Cardiac ventricle fibroblast (primary cell): ENCODE results near the gene NIPAL3. TPM values are rescaled to one million over a fixed set of nuclear protein-coding genes. Genes with fewer than 3 reads are reported as not detected.

Experiments used
- total RNA-seq: library from RNA; depleted of rRNA; stranded (reverse); fragments of >200 nt; gene quantifications from 2 replicates; pipeline ENCODE4 v1.2.3, GENCODE V29; 2015

The NIPAL3 gene
- total RNA-seq, result 12.5 and 18.8 TPM in 2 replicates

DNA sequence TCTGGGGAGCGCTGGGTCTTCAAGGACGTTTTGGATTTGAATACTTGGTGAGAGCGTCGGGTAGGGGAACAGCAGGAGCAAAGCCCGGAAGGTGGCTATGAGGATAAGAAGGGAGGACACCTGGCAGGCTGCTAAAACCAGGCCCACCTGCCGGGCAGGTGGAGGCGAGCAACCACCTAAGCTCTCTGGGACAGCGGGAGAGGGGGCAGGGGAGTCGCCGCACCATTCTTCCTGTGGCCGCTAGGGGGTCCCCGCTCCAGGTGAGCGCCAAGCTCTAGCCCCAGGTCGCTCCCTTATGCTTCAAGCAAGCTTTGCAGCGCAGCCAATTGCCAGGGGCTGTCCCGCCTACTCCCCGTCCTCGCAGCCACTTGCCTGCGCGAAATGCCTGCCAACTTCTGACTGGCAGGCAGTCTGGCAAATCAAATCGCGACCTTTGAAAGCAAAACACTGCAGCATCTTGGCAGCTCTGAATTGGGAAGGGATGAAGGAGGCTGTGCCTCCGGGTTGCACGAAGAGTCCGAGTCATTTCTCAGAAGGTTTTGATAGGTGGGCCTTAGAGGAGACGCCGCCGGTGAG is at the start of gene NIPAL3:
NIPAL3 (plus strand) TSS at position 469 of the 576 bp plus-strand sequence. CDS start 3,746 bp downstream, outside the sequence.

DNA sequence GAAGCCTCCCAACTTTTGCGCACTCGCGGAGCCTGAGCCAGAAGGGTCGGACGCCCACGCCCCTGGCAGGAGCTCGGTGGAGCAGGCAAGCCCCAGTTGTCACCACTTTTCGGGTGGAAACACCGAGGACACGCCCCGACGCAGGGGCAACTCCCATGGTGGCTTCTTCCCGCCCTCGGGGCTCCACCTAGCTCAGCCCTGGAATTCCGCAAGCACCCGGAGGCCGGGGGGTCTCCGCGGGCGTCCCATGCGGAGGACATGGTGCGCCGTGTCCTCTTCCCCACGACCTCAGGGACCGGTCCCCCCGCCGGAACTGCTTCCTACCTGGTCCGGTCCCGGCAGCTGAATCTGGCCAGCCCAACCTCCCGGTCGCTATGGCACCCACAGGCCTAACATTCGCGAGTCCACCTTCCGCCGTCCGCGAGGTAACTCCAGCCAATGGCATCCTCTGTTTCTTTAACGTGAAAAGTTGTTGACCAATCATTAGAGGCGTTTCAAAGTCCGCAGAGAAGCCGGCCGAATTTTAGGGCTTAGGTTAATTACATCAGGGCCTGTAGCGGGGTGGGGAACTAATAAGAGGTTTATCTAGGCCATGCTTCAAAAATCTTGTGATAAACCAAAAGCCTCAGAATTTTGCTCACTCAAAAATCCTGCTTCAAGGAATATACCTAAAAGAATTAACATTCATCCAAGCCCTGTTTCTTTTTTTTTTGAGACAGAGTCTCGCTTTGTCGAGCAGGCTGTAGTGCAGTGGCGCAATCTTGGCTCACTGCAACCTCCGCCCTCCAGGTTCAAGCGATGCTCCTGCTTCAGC is 2.0 kb upstream of the NIPAL3 start, which contains the start of gene STPG1:
STPG1 (minus strand) TSS at position 433 of the 814 bp plus-strand sequence. CDS start 12,394 bp downstream, outside the sequence.

DNA sequence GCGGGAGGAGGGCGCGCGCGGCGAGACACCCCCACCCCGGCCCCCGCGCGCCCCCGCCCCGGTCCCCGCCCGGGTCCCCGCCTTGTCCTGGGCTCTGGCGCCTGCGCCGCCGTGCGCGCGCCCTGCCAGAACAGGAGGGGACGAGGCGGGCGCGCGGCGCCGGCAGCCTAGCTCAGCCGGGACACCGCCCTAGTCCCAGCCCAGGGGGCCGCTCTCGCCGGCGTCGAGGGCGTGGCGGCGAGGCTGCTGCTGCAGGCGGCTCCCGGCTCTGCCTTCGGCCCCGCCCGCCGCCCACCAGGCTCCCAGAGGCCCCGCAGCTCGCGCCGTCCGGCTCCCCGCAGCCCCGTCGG is 87.1 kb downstream of the NIPAL3 start, which contains the start of gene RCAN3:
RCAN3 (plus strand) TSS at position 128 of the 350 bp plus-strand sequence. CDS start 11,537 bp downstream, outside the sequence.

Other genes starting within 250 kb of the NIPAL3 start
- gene IFNLR1, start 228.5 kb upstream of the NIPAL3 start, total RNA-seq, result 0.05 TPM in 1 of 2 replicates, not detected in the other
- gene GRHL3, start 96.4 kb upstream of the NIPAL3 start, total RNA-seq, result 0.05 TPM in 1 of 2 replicates, not detected in the other
- 0.44 and 4.9 TPM in 2 replicates for gene STPG1, start 2.0 kb upstream of the NIPAL3 start, total RNA-seq
- 2.2 and 6.9 TPM in 2 replicates for gene RCAN3, start 87.0 kb downstream of the NIPAL3 start, total RNA-seq
- gene NCMAP, start 140.3 kb downstream of the NIPAL3 start, total RNA-seq, result not detected in 2 replicates
- 29.6 and 44.1 TPM in 2 replicates for gene SRRM1, start 227.5 kb downstream of the NIPAL3 start, total RNA-seq